Neural progenitor cell (in vitro differentiated cells): ENCODE results near the gene TMEM147. TPM values are rescaled to one million over a fixed set of nuclear protein-coding genes. Genes with fewer than 3 reads are reported as not detected.

Experiments
- DNase-seq: peaks from one replicate; pipeline ENCODE4 v3.0.0-alpha.2; 2016; ENCODE audit warnings: low spot score
- H2AFZ ChIP-seq: fragments of 200-600 bp; sonication (generic); replicated peaks from 2 replicates; pipeline ENCODE4 v1.6.1; 2016; ENCODE audit warnings: antibody characterized with exemption
- H3F3A ChIP-seq: fragments of 200-600 bp; sonication (generic); 2 replicates; pipeline ENCODE4 v1.6.1; 2016; ENCODE audit warnings: antibody characterized with exemption, low read depth
- H3K27ac ChIP-seq: fragments of 200-600 bp; sonication (generic); 2 replicates; pipeline ENCODE4 v1.5.1; 2016; ENCODE audit warnings: mild to moderate bottlenecking
- H3K27me3 ChIP-seq: fragments of 200-600 bp; sonication (generic); 2 replicates; pipeline ENCODE4 v1.6.1; 2016; ENCODE audit warnings: mild to moderate bottlenecking, moderate library complexity
- H3K36me3 ChIP-seq: fragments of 200-600 bp; sonication (generic); 2 replicates; pipeline ENCODE4 v1.5.1; 2016
- H3K4me1 ChIP-seq: fragments of 200-600 bp; sonication (generic); 2 replicates; pipeline ENCODE4 v1.6.1; 2016; ENCODE audit warnings: mixed run types
- H3K4me2 ChIP-seq: fragments of 200-600 bp; sonication (generic); 2 replicates; pipeline ENCODE4 v1.6.1; 2016
- H3K4me3 ChIP-seq: fragments of 200-600 bp; sonication (generic); 2 replicates; pipeline ENCODE4 v1.5.1; 2016
- H3K79me2 ChIP-seq: fragments of 200-600 bp; sonication (generic); 2 replicates; pipeline ENCODE4 v1.6.1; 2016; ENCODE audit warnings: low read depth
- H3K9ac ChIP-seq: fragments of 200-600 bp; sonication (generic); 2 replicates; pipeline ENCODE4 v1.6.1; 2016
- H3K9me3 ChIP-seq: fragments of 200-600 bp; sonication (generic); 2 replicates; pipeline ENCODE4 v1.5.1; 2016; ENCODE audit warnings: low read depth
- H4K20me1 ChIP-seq: fragments of 200-600 bp; sonication (generic); 2 replicates; pipeline ENCODE4 v1.6.1; 2016; ENCODE audit warnings: low read depth
- H3K27ac Mint-ChIP-seq: 3 replicates; pipeline ENCODE4 v1.8.0; 2021; ENCODE audit warnings: mixed read lengths
- H3K27me3 Mint-ChIP-seq: 2 replicates; pipeline ENCODE4 v1.8.0; 2022; ENCODE audit warnings: low read depth, mild to moderate bottlenecking, inconsistent platforms, moderate library complexity, mixed read lengths; ENCODE audit not compliant: insufficient read depth
- H3K36me3 Mint-ChIP-seq: 3 replicates; pipeline ENCODE4 v1.8.0; 2021; ENCODE audit warnings: mixed read lengths
- H3K4me1 Mint-ChIP-seq: 3 replicates; pipeline ENCODE4 v1.8.0; 2021; ENCODE audit warnings: mixed read lengths
- H3K4me3 Mint-ChIP-seq: 3 replicates; pipeline ENCODE4 v1.8.0; 2021; ENCODE audit warnings: mild to moderate bottlenecking, moderate library complexity, mixed read lengths
- H3K9me3 Mint-ChIP-seq: 3 replicates; pipeline ENCODE4 v1.8.0; 2020; ENCODE audit warnings: mixed read lengths
- CTCF ChIP-seq: fragments of 200-600 bp; sonication (generic); IDR thresholded peaks from 2 replicates; pipeline ENCODE4 v1.5.1; 2017; ENCODE audit warnings: antibody characterized with exemption, mild to moderate bottlenecking
- EZH2 ChIP-seq: fragments of 200-600 bp; sonication (generic); IDR thresholded peaks from 2 replicates; pipeline ENCODE4 v1.6.1; 2017; ENCODE audit warnings: antibody characterized with exemption, mild to moderate bottlenecking, moderate library complexity
- EZH2phosphoT487 ChIP-seq: fragments of 200-600 bp; sonication (generic); IDR thresholded peaks from 2 replicates; pipeline ENCODE4 v1.6.1; 2017; ENCODE audit warnings: antibody characterized with exemption
- total RNA-seq: library from RNA; depleted of rRNA; stranded (reverse); fragments of >200 nt; gene quantifications from 2 replicates; pipeline ENCODE4 v1.2.3, GENCODE V29; 2015; ENCODE audit warnings: low replicate concordance

Gene TMEM147
- total RNA-seq, 1 donor from 2014 or later: 57.8 TPM

- no peak for DNase-seq
- Histone ChIP-seq H3K9ac (no peak overlapping the region), H3F3A (peaks cover 8% of the 10 kb centered on the region), H3K36me3 (no peaks in the 10 kb centered on the region), H3K9me3 (no peaks in the 10 kb centered on the region), H3K4me2 (no peak overlapping the region), H3K27ac (no peak overlapping the region), H3K4me1 (peaks cover under 1% of the 10 kb centered on the region), H2AFZ (no peak overlapping the region), H3K79me2 (peaks cover 9% of the 10 kb centered on the region), H3K27me3 (no peaks in the 10 kb centered on the region), H3K4me3 (no peak overlapping the region), H4K20me1 (peaks cover 4% of the 10 kb centered on the region)
- TF ChIP-seq CTCF (no peak), EZH2phosphoT487 (no peak), EZH2 (no peak)
- Mint-ChIP-seq H3K4me1 (peaks cover 3% of the 10 kb centered on the region), H3K9me3 (no peaks in the 10 kb centered on the region), H3K27me3 (no peaks in the 10 kb centered on the region), H3K27ac (no peak overlapping the region), H3K4me3 (no peak overlapping the region), H3K36me3 (peaks cover 2% of the 10 kb centered on the region)
Observed at GRCh38 chr19:35539314-35539713, 6.1 kb upstream of the TMEM147 start.

- no peaks in the 10 kb centered on the region for H3K27me3 Mint-ChIP-seq
- Histone ChIP-seq H3F3A (peaks cover 8% of the 10 kb centered on the region), H3K4me1 (peaks cover 4% of the 10 kb centered on the region), H3K27ac (no peak overlapping the region), H3K36me3 (no peaks in the 10 kb centered on the region), H3K79me2 (peaks cover 14% of the 10 kb centered on the region), H3K9ac (no peak overlapping the region), H3K4me3 (no peak overlapping the region), H4K20me1 (peaks cover 1% of the 10 kb centered on the region), H3K4me2 (no peak overlapping the region), H3K27me3 (no peaks in the 10 kb centered on the region), H2AFZ (no peak overlapping the region), H3K9me3 (no peaks in the 10 kb centered on the region)
- TF ChIP-seq EZH2phosphoT487: no peak
- TF ChIP-seq EZH2: no peak
- TF ChIP-seq CTCF: no peak
- H3K4me3 Mint-ChIP-seq: no peak overlapping the region
- H3K27ac Mint-ChIP-seq: no peak overlapping the region
- DNase-seq: no peak
- H3K36me3 Mint-ChIP-seq: peaks cover 2% of the 10 kb centered on the region
- H3K4me1 Mint-ChIP-seq: peaks cover 9% of the 10 kb centered on the region
- no peaks in the 10 kb centered on the region for H3K9me3 Mint-ChIP-seq
Observed at GRCh38 chr19:35539850-35540249, 5.6 kb upstream of the TMEM147 start.

GRCh38 chr19:35540356-35540927 lies 5.0 kb upstream of the TMEM147 start:
- Histone ChIP-seq H3K9ac (no peak overlapping the region), H3F3A (peaks cover 2% of the 10 kb centered on the region), H2AFZ (no peak overlapping the region), H3K27ac (no peak overlapping the region), H3K79me2 (peaks cover 18% of the 10 kb centered on the region), H3K27me3 (no peaks in the 10 kb centered on the region), H3K4me1 (peaks cover 4% of the 10 kb centered on the region), H4K20me1 (no peaks in the 10 kb centered on the region), H3K36me3 (no peaks in the 10 kb centered on the region), H3K9me3 (no peaks in the 10 kb centered on the region), H3K4me3 (no peak overlapping the region), H3K4me2 (no peak overlapping the region)
- no peak overlapping the region for H3K4me3 Mint-ChIP-seq
- peaks cover 9% of the 10 kb centered on the region for H3K4me1 Mint-ChIP-seq
- H3K36me3 Mint-ChIP-seq: peaks cover 2% of the 10 kb centered on the region
- no peaks in the 10 kb centered on the region for H3K9me3 Mint-ChIP-seq
- H3K27ac Mint-ChIP-seq: no peak overlapping the region
- no peaks in the 10 kb centered on the region for H3K27me3 Mint-ChIP-seq
- DNase-seq: no peak
- TF ChIP-seq CTCF: no peak
- TF ChIP-seq EZH2: no peak
- no peak for TF ChIP-seq EZH2phosphoT487
